PC-3 (cell line): ENCODE data around the gene CNTNAP2. TPM values are rescaled to one million over a fixed set of nuclear protein-coding genes. Genes with fewer than 3 reads are reported as not detected.

Experiments used
- ATAC-seq: fragments of 200-7000 bp; cut with Tn5 transposase; 2 replicates; pipeline ENCODE4 v1.9.1; 2020; ENCODE audit warnings: mild to moderate bottlenecking, moderate library complexity
- BruUV-seq: library from RNA; stranded (reverse); fragments of 400-500 nt; replicated peaks from 2 replicates; lab custom pipeline; 2021; lab: Mats Ljungman, UMichigan
- CTCF ChIA-PET: fragments of 300-600 bp; sonication (Branson Sonifier 250); formaldehyde crosslinking; loops from one replicate; lab custom pipeline; 2022; ENCODE audit warnings: antibody characterized with exemption; lab: Charles Lee
- POLR2A ChIA-PET: fragments of 300-600 bp; sonication (Branson Sonifier 250); formaldehyde crosslinking; loops from one replicate; lab custom pipeline; 2022; ENCODE audit warnings: antibody characterized with exemption; ENCODE audit not compliant: unreplicated experiment; lab: Charles Lee
- DNase-seq: peaks from one replicate; pipeline ENCODE4 v3.0.0-alpha.2; 2015
- H2AFZ ChIP-seq: fragments of 300-600 bp; sonication (generic); 2 replicates; pipeline ENCODE4 v1.6.0; 2016; ENCODE audit warnings: antibody characterized with exemption, low read length
- H3F3A ChIP-seq: fragments of 300-600 bp; sonication (generic); one replicate; pipeline ENCODE4 v1.6.0; 2017; ENCODE audit warnings: antibody characterized with exemption, low read length, control low read depth, mild to moderate bottlenecking; ENCODE audit not compliant: unreplicated experiment
- H3K27ac ChIP-seq: fragments of 300-600 bp; sonication (generic); 2 replicates; pipeline ENCODE4 v1.5.1; 2016; ENCODE audit warnings: mild to moderate bottlenecking, low read length
- H3K27me3 ChIP-seq: fragments of 300-600 bp; sonication (generic); 2 replicates; pipeline ENCODE4 v1.6.1; 2016; ENCODE audit warnings: low read length, mixed read lengths
- H3K36me3 ChIP-seq: fragments of 300-600 bp; sonication (generic); 2 replicates; pipeline ENCODE4 v1.6.1; 2016; ENCODE audit warnings: low read depth, mixed run types, low read length, mixed read lengths
- H3K4me1 ChIP-seq: fragments of 300-600 bp; sonication (generic); 2 replicates; pipeline ENCODE4 v1.5.1; 2016; ENCODE audit warnings: low read length; ENCODE audit not compliant: insufficient read depth
- H3K4me2 ChIP-seq: fragments of 300-600 bp; sonication (generic); 2 replicates; pipeline ENCODE4 v1.6.0; 2016; ENCODE audit warnings: low read length
- H3K4me3 ChIP-seq: fragments of 300-600 bp; sonication (generic); 2 replicates; pipeline ENCODE4 v1.5.1; 2016; ENCODE audit warnings: mild to moderate bottlenecking, low read length, mixed read lengths
- H3K79me2 ChIP-seq: fragments of 300-600 bp; sonication (generic); 2 replicates; pipeline ENCODE4 v1.6.1; 2017; ENCODE audit warnings: low read length, mixed read lengths
- H3K9ac ChIP-seq: fragments of 300-600 bp; sonication (generic); 2 replicates; pipeline ENCODE4 v1.6.0; 2016; ENCODE audit warnings: mild to moderate bottlenecking, low read length
- H3K9me2 ChIP-seq: fragments of 300-600 bp; sonication (generic); replicated peaks from 2 replicates; pipeline ENCODE4 v1.6.1; 2016; ENCODE audit warnings: mixed run types, low read length, mixed read lengths
- H3K9me3 ChIP-seq: fragments of 300-600 bp; sonication (generic); 2 replicates; pipeline ENCODE4 v1.6.1; 2016; ENCODE audit warnings: low read length, mixed read lengths
- H4K20me1 ChIP-seq: fragments of 300-600 bp; sonication (generic); 2 replicates; pipeline ENCODE4 v1.6.1; 2016; ENCODE audit warnings: low read length, mixed read lengths
- EZH2 ChIP-seq: fragments of 300-600 bp; sonication (generic); IDR thresholded peaks from one replicate; pipeline ENCODE4 v1.6.1; 2017; ENCODE audit warnings: antibody characterized with exemption, mild to moderate bottlenecking, low read length; ENCODE audit not compliant: unreplicated experiment
- EZH2phosphoT487 ChIP-seq: fragments of 300-600 bp; sonication (generic); IDR thresholded peaks from 2 replicates; pipeline ENCODE4 v1.6.1; 2018; ENCODE audit warnings: mild to moderate bottlenecking, antibody characterized with exemption, low read length, borderline replicate concordance
- intact Hi-C: fragments of 100-400 bp; cut with micrococcal nuclease; formaldehyde crosslinking; loops from 2 replicates; pipeline ENCODE4 v1.9.0; 2023
- total RNA-seq: library from RNA; depleted of rRNA; stranded (reverse); fragments of >200 nt; gene quantifications from 2 replicates; pipeline ENCODE4 v1.2.3, GENCODE V29; 2014
- TF ChIP-seq, protein P1 (sequence below): fragments of 300-600 bp; sonication (generic); conservative IDR thresholded peaks from 2 replicates; pipeline ENCODE4 v1.5.1; 2017; ENCODE audit warnings: antibody characterized with exemption, low read depth, mild to moderate bottlenecking, low read length

CNTNAP2 gene
- total RNA-seq, 1 experiment from 2014 or later: 1.5 TPM

- no peak for TF ChIP-seq EZH2
- TF ChIP-seq, protein P1, sequence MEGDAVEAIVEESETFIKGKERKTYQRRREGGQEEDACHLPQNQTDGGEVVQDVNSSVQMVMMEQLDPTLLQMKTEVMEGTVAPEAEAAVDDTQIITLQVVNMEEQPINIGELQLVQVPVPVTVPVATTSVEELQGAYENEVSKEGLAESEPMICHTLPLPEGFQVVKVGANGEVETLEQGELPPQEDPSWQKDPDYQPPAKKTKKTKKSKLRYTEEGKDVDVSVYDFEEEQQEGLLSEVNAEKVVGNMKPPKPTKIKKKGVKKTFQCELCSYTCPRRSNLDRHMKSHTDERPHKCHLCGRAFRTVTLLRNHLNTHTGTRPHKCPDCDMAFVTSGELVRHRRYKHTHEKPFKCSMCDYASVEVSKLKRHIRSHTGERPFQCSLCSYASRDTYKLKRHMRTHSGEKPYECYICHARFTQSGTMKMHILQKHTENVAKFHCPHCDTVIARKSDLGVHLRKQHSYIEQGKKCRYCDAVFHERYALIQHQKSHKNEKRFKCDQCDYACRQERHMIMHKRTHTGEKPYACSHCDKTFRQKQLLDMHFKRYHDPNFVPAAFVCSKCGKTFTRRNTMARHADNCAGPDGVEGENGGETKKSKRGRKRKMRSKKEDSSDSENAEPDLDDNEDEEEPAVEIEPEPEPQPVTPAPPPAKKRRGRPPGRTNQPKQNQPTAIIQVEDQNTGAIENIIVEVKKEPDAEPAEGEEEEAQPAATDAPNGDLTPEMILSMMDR: peak; percentile 37; the same call in 1 of the 2 replicates
- Histone ChIP-seq H3K27me3 (no peaks in the 10 kb centered on the region), H3K36me3 (no peaks in the 10 kb centered on the region), H3K27ac (no peak overlapping the region), H3K9me2 (no peaks in the 10 kb centered on the region), H3F3A (no peaks in the 10 kb centered on the region), H3K4me2 (no peak overlapping the region), H4K20me1 (no peaks in the 10 kb centered on the region), H3K79me2 (no peaks in the 10 kb centered on the region), H2AFZ (no peak overlapping the region), H3K4me1 (no peaks in the 10 kb centered on the region), H3K9ac (no peak overlapping the region), H3K4me3 (no peak overlapping the region), H3K9me3 (no peaks in the 10 kb centered on the region)
- POLR2A ChIA-PET: no interaction called here
- intact Hi-C loops: loop anchor here (10.0 kb wide), 3 partner anchors 315 to 1135 kb away; partner anchors contain the start of gene CNTNAP2
- ATAC-seq: no peak
- DNase-seq: no peak
- no TSS peak for BruUV-seq
- CTCF ChIA-PET: interaction anchor here (0.5 kb wide), 1 partner anchor 140 kb away, joined by 3 read pairs; no protein-coding TSS in a partner anchor
These were observed 1133.4 kb downstream of the CNTNAP2 start for GRCh38 chr7:147249956-147250355.

DNA sequence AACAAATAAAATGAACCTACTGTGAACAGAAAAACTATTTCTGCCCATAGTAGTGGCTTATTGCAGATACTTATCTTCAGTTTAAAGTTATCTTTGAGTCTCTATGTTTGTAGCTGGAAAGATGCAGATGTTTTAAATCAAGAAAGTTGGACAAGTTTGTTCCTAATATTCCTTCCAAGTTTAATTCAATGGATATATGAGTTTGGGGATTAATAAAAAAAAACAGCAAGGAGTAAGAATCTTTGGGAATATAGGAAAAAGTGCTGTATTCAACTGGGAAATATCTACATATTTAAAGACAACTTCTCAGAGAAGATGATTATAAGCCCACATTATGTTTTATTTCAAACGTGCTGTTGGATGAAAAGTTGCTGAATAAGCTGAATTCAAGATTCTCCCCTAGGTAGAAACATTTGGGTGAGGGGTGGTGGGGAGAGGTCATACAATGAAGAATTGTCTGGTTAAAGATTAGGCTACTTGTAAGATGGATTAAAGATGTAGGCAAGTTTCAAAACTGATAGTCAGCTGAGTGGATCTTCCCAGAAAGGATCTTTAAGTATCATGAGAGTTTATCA lies 1135.2 kb downstream of the CNTNAP2 start:
- CTCF ChIA-PET: no interaction called here
- TF ChIP-seq, protein P1: no peak
- no peak for TF ChIP-seq EZH2
- Histone ChIP-seq H3K4me1 (no peaks in the 10 kb centered on the region), H3F3A (no peaks in the 10 kb centered on the region), H3K4me2 (no peak overlapping the region), H4K20me1 (no peaks in the 10 kb centered on the region), H3K27ac (no peak overlapping the region), H3K9me2 (no peaks in the 10 kb centered on the region), H2AFZ (no peak overlapping the region), H3K36me3 (no peaks in the 10 kb centered on the region), H3K4me3 (no peak overlapping the region), H3K79me2 (no peaks in the 10 kb centered on the region), H3K27me3 (no peaks in the 10 kb centered on the region), H3K9ac (no peak overlapping the region), H3K9me3 (no peaks in the 10 kb centered on the region)
- POLR2A ChIA-PET: no interaction called here
- intact Hi-C loops: no loop called here
- DNase-seq (no peak), ATAC-seq (no peak)
- no TSS peak for BruUV-seq

- ChIA-PET POLR2A (no interaction called here), CTCF (no interaction called here)
- no TSS peak for BruUV-seq
- TF ChIP-seq EZH2phosphoT487: no peak
- TF ChIP-seq, protein P1: no peak
- no peak for TF ChIP-seq EZH2
- Histone ChIP-seq H3F3A (no peaks in the 10 kb centered on the region), H3K36me3 (no peaks in the 10 kb centered on the region), H3K27me3 (no peaks in the 10 kb centered on the region), H3K4me2 (no peak overlapping the region), H3K9ac (no peak overlapping the region), H3K9me3 (no peaks in the 10 kb centered on the region), H2AFZ (no peak overlapping the region), H3K4me3 (no peak overlapping the region), H3K4me1 (no peaks in the 10 kb centered on the region), H3K27ac (no peak overlapping the region), H4K20me1 (no peaks in the 10 kb centered on the region), H3K79me2 (no peaks in the 10 kb centered on the region), H3K9me2 (no peaks in the 10 kb centered on the region)
- DNase-seq (no peak), ATAC-seq (no peak)
- intact Hi-C loops: no loop called here
These were observed 1145.1 kb downstream of the CNTNAP2 start for GRCh38 chr7:147261693-147262092.
